Activated naive CD4-positive, alpha-beta T cell (primary cell): Measurements from ENCODE around the gene RIPK4.

ENCODE experiments used
- DNase-seq, 4 experiments: peaks; one replicate each; lab custom pipeline; 2025; lab: John Stamatoyannopoulos, UW

RIPK4 gene

GRCh38 chr21:41691205-41692184, 75.4 kb downstream of the RIPK4 start:
- no peak for DNase-seq
